BJ (cell line): ENCODE measurements around the gene ME1. TPM values are rescaled to one million over a fixed set of nuclear protein-coding genes. Genes with fewer than 3 reads are reported as not detected.
A peak's percentile ranks its signal among the peaks of the same experiment; 100 is the strongest.

Experiments
- CTCF ChIA-PET: fragments of 350-600 bp; formaldehyde crosslinking; extraction: SDS; loops from one replicate; lab custom pipeline; 2021; ENCODE audit warnings: antibody characterized with exemption, inconsistent platforms; lab: Yijun Ruan, JAX
- POLR2A ChIA-PET: fragments of 300-600 bp; sonication (Branson Sonifier 250); formaldehyde crosslinking; extraction: SDS; loops from one replicate; lab custom pipeline; 2021; ENCODE audit warnings: antibody characterized with exemption; lab: Charles Lee
- DNase-seq: peaks from one replicate; pipeline ENCODE4 v3.0.0-alpha.2; 2011; ENCODE audit warnings: low read depth
- H3K27me3 ChIP-seq: 2 replicates; pipeline ENCODE4 v1.6.0; 2011; ENCODE audit warnings: low read length; ENCODE audit not compliant: control insufficient read depth, insufficient read depth
- H3K36me3 ChIP-seq: 2 replicates; pipeline ENCODE4 v1.5.1; 2011; ENCODE audit warnings: low read length; ENCODE audit not compliant: control insufficient read depth, insufficient read depth
- H3K4me3 ChIP-seq: 2 replicates; pipeline ENCODE4 v1.5.1; 2011; ENCODE audit warnings: low read depth, mild to moderate bottlenecking, control low read depth, low read length
- CTCF ChIP-seq: IDR thresholded peaks from 2 replicates; pipeline ENCODE4 v1.5.1; 2011; ENCODE audit warnings: low read depth, mild to moderate bottlenecking, control low read depth, inconsistent platforms, low read length, moderate library complexity; ENCODE audit not compliant: insufficient read depth
- polyA plus RNA-seq: library from polyadenylated mRNA; depleted of rRNA; stranded (reverse); fragments of >200 nt; gene quantifications from 2 replicates; pipeline ENCODE4 v1.2.3, GENCODE V29; 2011

Gene ME1
- polyA plus RNA-seq, 1 experiment = 5.5 TPM

- TF ChIP-seq CTCF = no peak
- Histone ChIP-seq H3K4me3 (no peak overlapping the region), H3K27me3 (no peaks in the 10 kb centered on the region), H3K36me3 (0 out of 2 replicates have a peak, but pooled peaks cover 1% of the 10 kb centered on the region)
- DNase-seq = no peak
- ChIA-PET POLR2A (no interaction called here), CTCF (interaction anchor here (9.3 kb wide), 1 partner anchor 88 kb away, joined by 160 read pairs; the partner anchor contains the start of gene PRSS35)
Observed at GRCh38 chr6:83424392-83425018, 6.3 kb downstream of the ME1 start.

GRCh38 chr6:83417880-83418663 lies 12.8 kb downstream of the ME1 start:
- CTCF ChIA-PET = interaction anchor here (0.7 to 9.3 kb wide), 15 partner anchors 9 to 352 kb away, joined by 3 to 160 read pairs (median 4); partner anchors contain the start of genes PRSS35 and UBE3D
- Histone ChIP-seq H3K36me3 (no peaks in the 10 kb centered on the region), H3K4me3 (no peak overlapping the region), H3K27me3 (no peaks in the 10 kb centered on the region)
- POLR2A ChIA-PET = interaction anchor here (0.7 kb wide), 1 partner anchor 222 kb away, joined by 3 read pairs; no protein-coding TSS in a partner anchor
- DNase-seq = no peak
- TF ChIP-seq CTCF = peak; percentile 66

- Histone ChIP-seq H3K4me3 (no peak overlapping the region), H3K27me3 (no peaks in the 10 kb centered on the region), H3K36me3 (no peaks in the 10 kb centered on the region; the same call in 1 of the 2 replicates)
- ChIA-PET POLR2A (no interaction called here), CTCF (interaction anchor here (1.4 to 1.7 kb wide), 2 partner anchors 11 to 101 kb away, joined by 3 to 5 read pairs; no protein-coding TSS in a partner anchor)
- no peak for TF ChIP-seq CTCF
- DNase-seq = no peak
Observed at GRCh38 chr6:83413068-83413467, 17.8 kb downstream of the ME1 start.

GRCh38 chr6:83411731-83412130 lies 19.1 kb downstream of the ME1 start:
- TF ChIP-seq CTCF = no peak
- Histone ChIP-seq H3K27me3 (no peaks in the 10 kb centered on the region), H3K36me3 (no peaks in the 10 kb centered on the region; the same call in 1 of the 2 replicates), H3K4me3 (no peak overlapping the region)
- ChIA-PET CTCF (no interaction called here), POLR2A (no interaction called here)
- DNase-seq = no peak

GRCh38 chr6:83403191-83403590 lies 27.7 kb downstream of the ME1 start:
- Histone ChIP-seq H3K4me3 (no peak overlapping the region), H3K36me3 (no peaks in the 10 kb centered on the region), H3K27me3 (no peaks in the 10 kb centered on the region)
- ChIA-PET CTCF (interaction anchor here (1.1 kb wide), 1 partner anchor 14 kb away, joined by 3 read pairs; no protein-coding TSS in a partner anchor), POLR2A (no interaction called here)
- no peak for TF ChIP-seq CTCF
- no peak for DNase-seq
